Left lung (tissue), 10 donors: Measurements from ENCODE around the gene DNMT3B. TPM values are rescaled to one million over a fixed set of nuclear protein-coding genes. Genes with fewer than 3 reads are reported as not detected.

Source experiments
- ATAC-seq: fragments of 200-7000 bp; cut with Tn5 transposase; one replicate; pipeline ENCODE4 v1.9.1; 2020; ENCODE audit warnings: moderate library complexity
- DNase-seq, 4 donors: peaks; one replicate each; pipeline ENCODE4 v3.0.0-alpha.2; 2013 to 2020
- H3K27ac ChIP-seq, 2 donors: fragments of 200-600 bp; sonication (generic) in 1 of 2; one replicate each; pipeline versions ENCODE4 v1.5.0 to v1.8.0; 2020 to 2021
- H3K27me3 ChIP-seq, 2 donors: fragments of 200-600 bp; sonication (generic) in 1 of 2; one replicate each; pipeline versions ENCODE4 v1.5.0 to v1.8.0; 2020 to 2021
- H3K36me3 ChIP-seq, 2 donors: fragments of 200-600 bp; sonication (generic) in 1 of 2; one replicate each; pipeline versions ENCODE4 v1.5.0 to v1.8.0; 2020 to 2021
- H3K4me1 ChIP-seq, 2 donors: fragments of 200-600 bp; one replicate each; pipeline ENCODE4 v1.8.0; 2021
- H3K4me3 ChIP-seq, 2 donors: fragments of 200-600 bp; sonication (generic) in 1 of 2; one replicate each; pipeline versions ENCODE4 v1.5.0 to v1.8.0; 2020 to 2021; ENCODE audit warnings: mild to moderate bottlenecking in 1 of 2
- H3K9me3 ChIP-seq, 2 donors: fragments of 200-600 bp; sonication (generic) in 1 of 2; one replicate each; pipeline versions ENCODE4 v1.5.0 to v1.8.0; 2020 to 2021
- CTCF ChIP-seq, 2 donors: fragments of 200-600 bp; sonication (generic) in 1 of 2; IDR thresholded peaks; one replicate each; pipeline versions ENCODE4 v1.5.0 to v1.8.0; 2021; ENCODE audit warnings: antibody characterized with exemption in 2 of 2
- intact Hi-C, 2 donors: fragments of 100-400 bp; cut with DNase I; formaldehyde crosslinking; loops; one replicate each; pipeline versions ENCODE4 v1.11.2 to v1.14.2; 2022
- polyA plus RNA-seq, 6 donors: library from polyadenylated mRNA; unstranded; fragments of 120-200 nt; gene quantifications; one replicate each; pipeline ENCODE4 v1.2.1, GENCODE V29; 2013; ENCODE audit not compliant: insufficient read length in 6 of 6
- total RNA-seq, 2 donors: library from RNA; stranded (reverse); fragmentation: NEBNext Ultra II Directional; extraction: Animal tissue kit (Norgen Biotek cat#: 25700); gene quantifications; one replicate each; pipeline ENCODE4 v1.2.1, GENCODE V29; 2021
- donor health status: DM: no; HTN: yes; CAD: no.
- donor health status: DM: no; HTN: no; CAD: no.

DNMT3B gene
- total and polyA plus RNA-seq, 8 donors, result 0.86 to 8.3 (median 6.4) TPM

DNA sequence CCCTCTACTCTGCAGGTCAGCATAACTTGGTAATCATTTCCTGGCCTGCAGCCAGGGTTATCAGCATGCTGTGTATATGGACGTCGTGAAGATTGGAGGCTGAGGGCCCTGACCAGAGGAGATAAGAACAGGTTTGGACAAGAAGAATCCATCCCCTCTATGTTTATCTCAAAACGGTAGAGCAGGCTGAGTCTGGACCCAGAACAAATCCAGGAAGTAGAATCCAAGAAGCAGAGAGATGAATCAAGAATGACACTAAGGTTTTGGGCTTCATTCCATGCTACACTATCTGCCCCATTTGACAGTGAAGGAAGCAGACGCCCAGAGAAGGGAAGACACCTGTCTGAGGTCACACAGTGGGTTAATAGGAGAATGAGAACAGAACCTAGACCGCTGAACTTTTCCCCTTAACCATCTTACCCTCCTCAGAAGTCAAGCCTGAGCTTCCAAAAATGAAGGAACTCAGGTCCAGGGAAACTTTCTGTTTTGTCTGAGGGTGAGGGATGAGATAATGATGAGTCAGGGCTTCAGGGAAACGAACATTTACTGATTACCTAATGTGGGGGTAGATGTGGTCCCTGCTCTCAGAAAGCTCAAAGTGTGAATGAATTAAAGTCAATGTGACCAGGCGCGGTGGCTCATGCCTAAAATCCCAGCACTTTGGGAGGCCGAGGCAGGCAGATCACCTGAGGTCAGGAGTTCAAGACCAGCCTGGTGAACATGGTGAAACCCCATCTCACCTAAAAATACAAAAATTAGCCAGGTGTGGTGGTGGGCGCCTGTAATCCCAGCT lies 9.5 kb upstream of the DNMT3B start:
- intact Hi-C loops, result no loop called here
- H3K4me3 ChIP-seq, result no peak overlapping the region
- H3K4me1 ChIP-seq, result no peaks in the 10 kb centered on the region
- H3K36me3 ChIP-seq, result no peaks in the 10 kb centered on the region
- no peak for TF ChIP-seq CTCF (IDR thresholded peaks at IDR 0.05)
- DNase-seq (no peak), ATAC-seq (no peak)
- no peaks in the 10 kb centered on the region for H3K27me3 ChIP-seq
- H3K9me3 ChIP-seq, result no peaks in the 10 kb centered on the region
- no peak overlapping the region for H3K27ac ChIP-seq

GRCh38 chr20:32753731-32754130 lies 8.5 kb upstream of the DNMT3B start:
- Histone ChIP-seq H3K27ac (no peak overlapping the region), H3K27me3 (no peaks in the 10 kb centered on the region), H3K4me1 (no peaks in the 10 kb centered on the region), H3K9me3 (no peaks in the 10 kb centered on the region), H3K4me3 (no peak overlapping the region), H3K36me3 (no peaks in the 10 kb centered on the region)
- TF ChIP-seq CTCF (IDR thresholded peaks at IDR 0.05), result no peak
- DNase-seq (no peak), ATAC-seq (no peak)
- intact Hi-C loops, result no loop called here

DNA sequence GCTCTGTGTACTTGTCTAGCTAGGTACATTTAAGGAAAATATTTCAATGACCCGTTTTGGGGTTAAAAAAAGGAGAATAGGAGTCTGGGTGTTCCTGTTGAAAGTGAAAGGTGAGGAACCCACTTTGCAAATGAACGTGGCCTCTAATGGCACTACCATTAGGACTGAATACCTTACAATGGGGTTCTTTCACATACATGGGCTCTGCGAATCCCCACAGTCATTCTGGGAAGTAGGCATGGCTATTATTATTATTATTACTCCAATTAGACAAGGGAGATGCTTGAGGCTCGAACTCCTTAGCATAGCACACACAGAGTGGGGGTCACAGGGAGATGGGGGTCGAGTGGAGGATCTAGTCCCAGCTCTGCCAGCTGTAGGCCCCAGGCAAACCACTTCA lies 6.0 kb upstream of the DNMT3B start:
- DNase-seq, result no peak
- intact Hi-C loops, result no loop called here
- Histone ChIP-seq H3K27me3 (no peaks in the 10 kb centered on the region), H3K9me3 (no peaks in the 10 kb centered on the region), H3K36me3 (no peaks in the 10 kb centered on the region), H3K4me3 (no peak overlapping the region), H3K4me1 (no peaks in the 10 kb centered on the region), H3K27ac (no peak overlapping the region)
- TF ChIP-seq CTCF (IDR thresholded peaks at IDR 0.05), result no peak
- no peak for ATAC-seq

GRCh38 chr20:32761417-32761830 lies 761 bp upstream of the DNMT3B start:
- Histone ChIP-seq H3K27ac (no peak overlapping the region), H3K9me3 (no peaks in the 10 kb centered on the region), H3K4me3 (peak overlapping the region; percentile 58 to 78), H3K4me1 (peaks cover 8 to 26% of the 10 kb centered on the region in 2 donors), H3K36me3 (no peaks in the 10 kb centered on the region), H3K27me3 (peaks cover 0 to 17% of the 10 kb centered on the region in 2 donors)
- ATAC-seq (no peak), DNase-seq (no peak)
- TF ChIP-seq CTCF (IDR thresholded peaks at IDR 0.05), result no peak
- intact Hi-C loops, result no loop called here

DNA sequence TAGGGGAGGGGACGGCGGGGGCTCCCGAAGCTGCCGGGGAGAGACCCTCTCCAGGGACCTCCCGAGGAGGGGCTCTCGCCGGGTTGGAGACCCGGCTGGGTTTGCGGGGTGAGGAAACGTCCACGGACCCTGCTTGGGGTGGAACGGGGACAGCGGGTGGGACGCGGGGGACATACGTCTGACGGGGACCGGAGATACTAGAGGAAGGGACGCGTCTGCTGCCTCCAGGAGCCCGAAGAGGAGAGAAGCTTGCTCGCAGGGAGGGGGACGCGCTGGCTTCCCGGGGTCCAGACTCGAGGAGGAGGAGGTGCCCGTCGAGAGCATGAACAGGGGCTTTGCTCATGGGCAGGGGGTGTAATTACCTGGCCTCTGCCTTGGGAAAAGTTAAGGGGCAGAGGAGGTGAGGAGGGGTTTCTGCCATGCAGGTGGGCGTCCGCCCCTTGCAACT lies 593 bp downstream of the DNMT3B start:
- intact Hi-C loops, result no loop called here
- peak; percentile 13 for ATAC-seq

More for the DNA sequence above, 593 bp downstream of the DNMT3B start:
- peaks cover 0 to 17% of the 10 kb centered on the region in 2 donors for H3K27me3 ChIP-seq
- DNase-seq, result peak in 1 of 4 donors; percentile 14
- no peaks in the 10 kb centered on the region for H3K9me3 ChIP-seq
- no peak for TF ChIP-seq CTCF (IDR thresholded peaks at IDR 0.05)
- peak overlapping the region; percentile 58 to 78 for H3K4me3 ChIP-seq
- no peaks in the 10 kb centered on the region for H3K36me3 ChIP-seq
- peaks cover 8 to 26% of the 10 kb centered on the region in 2 donors for H3K4me1 ChIP-seq
- H3K27ac ChIP-seq, result no peak overlapping the region
